T-cell (primary cell): ENCODE measurements around the gene AGMO. TPM values are rescaled to one million over a fixed set of nuclear protein-coding genes. Genes with fewer than 3 reads are reported as not detected.
A peak's percentile ranks its signal among the peaks of the same experiment; 100 is the strongest.

Experiments
- ATAC-seq, 4 experiments: fragments of 200-7000 bp in 3 of 4; fragments of 150-1000 bp in 1 of 4; cut with Tn5 transposase; replicated peaks in 1 of 4; 1 replicate in 3 of 4; 2 replicates in 1 of 4; pipeline ENCODE4 v1.10.0; 2021; ENCODE audit warnings: moderate library complexity in 3 of 4, mild to moderate bottlenecking in 2 of 4, moderate number of reproducible peaks in 1 of 4
- CTCF ChIA-PET, 2 donors: fragments of 300-600 bp; sonication (Branson Sonifier 250); formaldehyde crosslinking; loops; one replicate each; lab custom pipeline; 2022; ENCODE audit warnings: antibody characterized with exemption in 2 of 2; lab: Charles Lee
- POLR2A ChIA-PET, 2 donors: fragments of 300-600 bp; sonication (Branson Sonifier 250); formaldehyde crosslinking; loops; one replicate each; lab custom pipeline; 2022; ENCODE audit warnings: antibody characterized with exemption in 2 of 2; lab: Charles Lee
- DNase-seq, 35 experiments: peaks; one replicate each; pipeline versions ENCODE4 v3.0.0 to v3.0.0-alpha.2; 2013 to 2023
- H3K27ac ChIP-seq: one replicate; pipeline ENCODE4 v1.5.1; 2013; ENCODE audit warnings: low read length
- H3K27me3 ChIP-seq, 2 experiments: replicated peaks in 1 of 2; 1 replicate in 1 of 2; 2 replicates in 1 of 2; pipeline versions ENCODE4 v1.6.1 to v1.7.0; 2013; ENCODE audit warnings: low read length in 1 of 2, mixed read lengths in 1 of 2; ENCODE audit not compliant: control insufficient read depth in 2 of 2, insufficient read depth in 2 of 2; ENCODE audit errors: extremely low read depth in 1 of 2
- H3K36me3 ChIP-seq, 2 donors: 1 replicate in 1 of 2; 2 replicates in 1 of 2; pipeline versions ENCODE4 v1.6.1 to v1.7.0; 2013; ENCODE audit warnings: low read length in 1 of 2; ENCODE audit not compliant: control insufficient read depth in 2 of 2, insufficient read depth in 1 of 2; ENCODE audit errors: extremely low read depth in 1 of 2
- H3K4me1 ChIP-seq, 2 experiments: 1 replicate in 1 of 2; 2 replicates in 1 of 2; pipeline versions ENCODE4 v1.6.1 to v1.7.0; 2013; ENCODE audit warnings: low read length in 2 of 2, mixed read lengths in 1 of 2; ENCODE audit not compliant: insufficient read depth in 2 of 2, control insufficient read depth in 1 of 2; ENCODE audit errors: extremely low read depth in 1 of 2
- H3K4me3 ChIP-seq, 2 donors: 1 replicate in 1 of 2; 2 replicates in 1 of 2; pipeline versions ENCODE4 v1.5.1 to v1.7.0; 2013; ENCODE audit warnings: mild to moderate bottlenecking in 2 of 2, low read length in 1 of 2, moderate library complexity in 1 of 2; ENCODE audit not compliant: control insufficient read depth in 1 of 2; ENCODE audit errors: extremely low read depth in 1 of 2
- H3K9me3 ChIP-seq: 2 replicates; pipeline ENCODE4 v1.7.0; 2013
- H3K27ac Mint-ChIP-seq, 2 donors: one replicate each; pipeline ENCODE4 v1.8.0; 2020 to 2021; ENCODE audit warnings: mild to moderate bottlenecking in 2 of 2, mixed read lengths in 2 of 2
- H3K27me3 Mint-ChIP-seq, 2 donors: one replicate each; pipeline ENCODE4 v1.8.0; 2021 to 2022; ENCODE audit warnings: mixed read lengths in 2 of 2
- H3K36me3 Mint-ChIP-seq: one replicate; pipeline ENCODE4 v1.8.0; 2021; ENCODE audit warnings: mixed read lengths
- H3K4me1 Mint-ChIP-seq, 3 donors: one replicate each; pipeline ENCODE4 v1.8.0; 2020 to 2022; ENCODE audit warnings: mixed read lengths in 3 of 3, mild to moderate bottlenecking in 1 of 3
- H3K4me3 Mint-ChIP-seq, 3 donors: one replicate each; pipeline ENCODE4 v1.8.0; 2020 to 2022; ENCODE audit warnings: mild to moderate bottlenecking in 3 of 3, mixed read lengths in 3 of 3, moderate library complexity in 3 of 3
- H3K9me3 Mint-ChIP-seq, 3 donors: one replicate each; pipeline ENCODE4 v1.8.0; 2020 to 2022; ENCODE audit warnings: mixed read lengths in 3 of 3
- WGBS: methylation state at CpG from one replicate; pipeline ENCODE4 v1.1.5; 2013; ENCODE audit warnings: missing lambda C conversion rate; ENCODE audit not compliant: insufficient coverage; 5-methylcytosine and 5-hydroxymethylcytosine counted together
- total RNA-seq, 35 experiments: library from RNA in 6 of 35; stranded (reverse) in 6 of 35; fragments of 120-200 nt in 1 of 35; gene quantifications; one replicate each; pipeline versions ENCODE4 v1.2.1 to v1.2.4 and lab custom pipeline; 2013 to 2026

Gene AGMO
- total RNA-seq, 5 donors from 2014 or later (not counting 1 experiment from before 2014, with no cell fraction given): not detected

- no peaks in the 10 kb centered on the region for H3K36me3 ChIP-seq
These were observed 15.5 kb downstream of the AGMO start for GRCh38 chr7:15546272-15546792.

GRCh38 chr7:15544050-15544449, 17.8 kb downstream of the AGMO start:
- peaks cover 2% of the 10 kb centered on the region for H3K9me3 ChIP-seq
- H3K27me3 ChIP-seq: no peaks in the 10 kb centered on the region
- no CpG with 5 or more reads among the region's 2 CpGs for WGBS
- Mint-ChIP-seq H3K4me1 (no peaks in the 10 kb centered on the region), H3K27me3 (no peaks in the 10 kb centered on the region), H3K4me3 (no peak overlapping the region), H3K9me3 (peaks cover 4 to 12% (median 11%) of the 10 kb centered on the region in 3 donors), H3K36me3 (no peaks in the 10 kb centered on the region), H3K27ac (no peak overlapping the region)
- ATAC-seq: no peak
- no peak for DNase-seq
- H3K4me3 ChIP-seq: no peak overlapping the region
- ChIA-PET POLR2A (no interaction called here), CTCF (no interaction called here)
- no peaks in the 10 kb centered on the region for H3K4me1 ChIP-seq
- no peaks in the 10 kb centered on the region for H3K36me3 ChIP-seq
- no peak overlapping the region for H3K27ac ChIP-seq

More at GRCh38 chr7:15546272-15546792, 15.5 kb downstream of the AGMO start:
- no peaks in the 10 kb centered on the region for H3K27me3 Mint-ChIP-seq
- Histone ChIP-seq H3K27ac (no peak overlapping the region), H3K27me3 (no peaks in the 10 kb centered on the region), H3K4me1 (no peaks in the 10 kb centered on the region), H3K4me3 (no peak overlapping the region), H3K9me3 (no peaks in the 10 kb centered on the region)
- CTCF ChIA-PET: no interaction called here
- H3K4me3 Mint-ChIP-seq: no peak overlapping the region
- H3K4me1 Mint-ChIP-seq: no peaks in the 10 kb centered on the region
- ATAC-seq (no peak), DNase-seq (no peak)
- H3K36me3 Mint-ChIP-seq: no peaks in the 10 kb centered on the region
- H3K27ac Mint-ChIP-seq: no peak overlapping the region
- WGBS: 64% methylated on average over 2 of the region's 2 CpGs
- POLR2A ChIA-PET: no interaction called here
- H3K9me3 Mint-ChIP-seq: peaks cover 0 to 4% (median 3%) of the 10 kb centered on the region in 3 donors

GRCh38 chr7:15543256-15543655, 18.6 kb downstream of the AGMO start:
- Histone ChIP-seq H3K36me3 (no peaks in the 10 kb centered on the region), H3K4me1 (no peaks in the 10 kb centered on the region), H3K4me3 (no peak overlapping the region), H3K27ac (no peak overlapping the region), H3K9me3 (peaks cover 2% of the 10 kb centered on the region), H3K27me3 (no peaks in the 10 kb centered on the region)
- Mint-ChIP-seq H3K27ac (no peak overlapping the region), H3K4me1 (no peaks in the 10 kb centered on the region), H3K9me3 (peaks cover 4 to 12% (median 11%) of the 10 kb centered on the region in 3 donors), H3K36me3 (no peaks in the 10 kb centered on the region), H3K4me3 (no peak overlapping the region), H3K27me3 (no peaks in the 10 kb centered on the region)
- ATAC-seq: no peak
- ChIA-PET CTCF (no interaction called here), POLR2A (no interaction called here)
- WGBS: no CpG with 5 or more reads among the region's 1 CpG
- DNase-seq: no peak

- Mint-ChIP-seq H3K36me3 (no peaks in the 10 kb centered on the region), H3K27ac (no peak overlapping the region), H3K9me3 (peaks cover 0 to 8% (median 3%) of the 10 kb centered on the region in 3 donors), H3K4me1 (no peaks in the 10 kb centered on the region), H3K27me3 (no peaks in the 10 kb centered on the region), H3K4me3 (no peak overlapping the region)
- DNase-seq (no peak), ATAC-seq (no peak)
- no peaks in the 10 kb centered on the region for H3K27me3 ChIP-seq
- H3K9me3 ChIP-seq: no peaks in the 10 kb centered on the region
- no peaks in the 10 kb centered on the region for H3K4me1 ChIP-seq
- H3K36me3 ChIP-seq: no peaks in the 10 kb centered on the region
- POLR2A ChIA-PET: no interaction called here
- H3K4me3 ChIP-seq: no peak overlapping the region
- CTCF ChIA-PET: no interaction called here
- no peak overlapping the region for H3K27ac ChIP-seq
These were observed 34.2 kb downstream of the AGMO start for GRCh38 chr7:15527648-15528047.

GRCh38 chr7:15525652-15526263, 36.1 kb downstream of the AGMO start:
- ATAC-seq (peak in 1 of 4 experiments; percentile 20), DNase-seq (no peak)
- H3K36me3 ChIP-seq: no peaks in the 10 kb centered on the region
- Mint-ChIP-seq H3K4me3 (no peak overlapping the region), H3K27me3 (no peaks in the 10 kb centered on the region), H3K36me3 (no peaks in the 10 kb centered on the region), H3K27ac (no peak overlapping the region), H3K4me1 (no peaks in the 10 kb centered on the region), H3K9me3 (peaks cover under 1 to 18% (median 6%) of the 10 kb centered on the region in 3 donors)
- WGBS: 84% methylated on average over 15 of the region's 21 CpGs
- no peaks in the 10 kb centered on the region for H3K9me3 ChIP-seq
- no peaks in the 10 kb centered on the region for H3K27me3 ChIP-seq
- ChIA-PET POLR2A (no interaction called here), CTCF (no interaction called here)
- H3K27ac ChIP-seq: no peak overlapping the region
- no peaks in the 10 kb centered on the region for H3K4me1 ChIP-seq
- no peak overlapping the region for H3K4me3 ChIP-seq

- no peak for ATAC-seq
- POLR2A ChIA-PET: no interaction called here
- WGBS: no CpG with 5 or more reads among the region's 1 CpG
These were observed 37.7 kb downstream of the AGMO start for GRCh38 chr7:15524077-15524476.

More at GRCh38 chr7:15524077-15524476, 37.7 kb downstream of the AGMO start:
- Histone ChIP-seq H3K4me1 (no peaks in the 10 kb centered on the region), H3K4me3 (no peak overlapping the region), H3K36me3 (no peaks in the 10 kb centered on the region), H3K27me3 (no peaks in the 10 kb centered on the region), H3K9me3 (no peaks in the 10 kb centered on the region), H3K27ac (no peak overlapping the region)
- CTCF ChIA-PET: no interaction called here
- Mint-ChIP-seq H3K4me1 (no peaks in the 10 kb centered on the region), H3K27me3 (no peaks in the 10 kb centered on the region), H3K36me3 (no peaks in the 10 kb centered on the region), H3K4me3 (no peak overlapping the region), H3K9me3 (peaks cover 9 to 32% (median 12%) of the 10 kb centered on the region in 3 donors), H3K27ac (no peak overlapping the region)
- DNase-seq: no peak
